Muscle layer of duodenum (tissue), 2 donors: ENCODE data around the gene YTHDC1.
"Not testable (repeated sequence)": the region's sequence is repeated elsewhere in the genome, so short reads cannot be mapped to it uniquely, and the experiment has no call there.

Experiments
- H3K27ac ChIP-seq: one replicate; pipeline ENCODE4 v1.7.0; 2013; ENCODE audit warnings: mild to moderate bottlenecking, low read length
- H3K27me3 ChIP-seq: one replicate; pipeline ENCODE4 v1.7.0; 2013; ENCODE audit warnings: low read depth, mild to moderate bottlenecking, control low read depth, low read length
- H3K36me3 ChIP-seq, 2 donors: one replicate each; pipeline ENCODE4 v1.7.0; 2013; ENCODE audit warnings: low read length in 2 of 2, control low read depth in 1 of 2, mild to moderate bottlenecking in 1 of 2; ENCODE audit not compliant: insufficient read depth in 2 of 2, control insufficient read depth in 1 of 2
- H3K4me1 ChIP-seq, 2 donors: one replicate each; pipeline ENCODE4 v1.7.0; 2013; ENCODE audit warnings: low read length in 2 of 2, mild to moderate bottlenecking in 2 of 2, control low read depth in 1 of 2, moderate library complexity in 1 of 2; ENCODE audit not compliant: insufficient read depth in 2 of 2, control insufficient read depth in 1 of 2
- H3K4me3 ChIP-seq, 2 donors: one replicate each; pipeline ENCODE4 v1.7.0; 2013; ENCODE audit warnings: low read length in 2 of 2, low read depth in 1 of 2, mild to moderate bottlenecking in 1 of 2
- H3K9me3 ChIP-seq, 2 donors: one replicate each; pipeline ENCODE4 v1.7.0; 2013; ENCODE audit warnings: low read length in 2 of 2, control low read depth in 1 of 2, mild to moderate bottlenecking in 1 of 2; ENCODE audit not compliant: control insufficient read depth in 1 of 2
- donor health status: healthy.

Gene YTHDC1

GRCh38 chr4:68287704-68288392 lies 62.0 kb downstream of the YTHDC1 start:
- Histone ChIP-seq H3K27me3 (no peaks in the 10 kb centered on the region), H3K9me3 (no peaks in the 10 kb centered on the region), H3K36me3 (no peaks in the 10 kb centered on the region), H3K4me3 (no peak overlapping the region), H3K4me1 (no peaks in the 10 kb centered on the region), H3K27ac (no peak overlapping the region)

- Histone ChIP-seq H3K4me1 (no peaks in the 10 kb centered on the region), H3K27me3 (no peaks in the 10 kb centered on the region), H3K27ac (no peak overlapping the region), H3K9me3 (no peaks in the 10 kb centered on the region), H3K36me3 (no peaks in the 10 kb centered on the region), H3K4me3 (no peak overlapping the region)
Observed at GRCh38 chr4:68283714-68284113, 66.2 kb downstream of the YTHDC1 start.

GRCh38 chr4:68283095-68283494 lies 66.8 kb downstream of the YTHDC1 start:
- H3K36me3 ChIP-seq: no peaks in the 10 kb centered on the region
- H3K4me3 ChIP-seq: no peak overlapping the region
- no peak overlapping the region for H3K27ac ChIP-seq

GRCh38 chr4:68281796-68282740 lies 67.8 kb downstream of the YTHDC1 start:
- H3K4me3 ChIP-seq, H3K9me3 ChIP-seq, H3K27me3 ChIP-seq, H3K36me3 ChIP-seq, H3K27ac ChIP-seq, H3K4me1 ChIP-seq: not testable (repeated sequence)

More at GRCh38 chr4:68283095-68283494, 66.8 kb downstream of the YTHDC1 start:
- no peaks in the 10 kb centered on the region for H3K4me1 ChIP-seq
- no peaks in the 10 kb centered on the region for H3K9me3 ChIP-seq
- no peaks in the 10 kb centered on the region for H3K27me3 ChIP-seq

GRCh38 chr4:68278029-68278428 lies 71.9 kb downstream of the YTHDC1 start:
- H3K9me3 ChIP-seq: no peaks in the 10 kb centered on the region
- H3K27ac ChIP-seq: no peak overlapping the region
- no peaks in the 10 kb centered on the region for H3K36me3 ChIP-seq
- no peaks in the 10 kb centered on the region for H3K4me1 ChIP-seq
- H3K4me3 ChIP-seq: no peak overlapping the region
- H3K27me3 ChIP-seq: no peaks in the 10 kb centered on the region

- Histone ChIP-seq H3K9me3 (no peaks in the 10 kb centered on the region), H3K36me3 (no peaks in the 10 kb centered on the region), H3K27ac (no peak overlapping the region), H3K4me1 (no peaks in the 10 kb centered on the region), H3K4me3 (no peak overlapping the region), H3K27me3 (no peaks in the 10 kb centered on the region)
Observed at GRCh38 chr4:68277627-68278026, 72.3 kb downstream of the YTHDC1 start.

- no peak overlapping the region for H3K4me3 ChIP-seq
- H3K27me3 ChIP-seq: no peaks in the 10 kb centered on the region
- no peaks in the 10 kb centered on the region for H3K36me3 ChIP-seq
- no peaks in the 10 kb centered on the region for H3K4me1 ChIP-seq
- H3K9me3 ChIP-seq: no peaks in the 10 kb centered on the region
- no peak overlapping the region for H3K27ac ChIP-seq
Observed at GRCh38 chr4:68272860-68273259, 77.0 kb downstream of the YTHDC1 start.

GRCh38 chr4:68272380-68272779 lies 77.5 kb downstream of the YTHDC1 start:
- H3K9me3 ChIP-seq: no peaks in the 10 kb centered on the region
- H3K27me3 ChIP-seq: no peaks in the 10 kb centered on the region
- H3K27ac ChIP-seq: no peak overlapping the region
- no peaks in the 10 kb centered on the region for H3K4me1 ChIP-seq
- H3K36me3 ChIP-seq: no peaks in the 10 kb centered on the region
- H3K4me3 ChIP-seq: peak overlapping the region in 1 of 2 donors; percentile 20

- peak overlapping the region in 1 of 2 donors; percentile 20 for H3K4me3 ChIP-seq
- no peaks in the 10 kb centered on the region for H3K9me3 ChIP-seq
- H3K27me3 ChIP-seq: no peaks in the 10 kb centered on the region
- no peak overlapping the region for H3K27ac ChIP-seq
- no peaks in the 10 kb centered on the region for H3K4me1 ChIP-seq
- no peaks in the 10 kb centered on the region for H3K36me3 ChIP-seq
Observed at GRCh38 chr4:68271851-68272357, 78.0 kb downstream of the YTHDC1 start.

- Histone ChIP-seq H3K4me3 (no peak overlapping the region), H3K36me3 (no peaks in the 10 kb centered on the region), H3K9me3 (no peaks in the 10 kb centered on the region), H3K27me3 (no peaks in the 10 kb centered on the region), H3K4me1 (no peaks in the 10 kb centered on the region), H3K27ac (no peak overlapping the region)
Observed at GRCh38 chr4:68267433-68267944, 82.4 kb downstream of the YTHDC1 start.

- Histone ChIP-seq H3K27ac (no peak overlapping the region), H3K4me3 (no peak overlapping the region), H3K9me3 (no peaks in the 10 kb centered on the region), H3K36me3 (no peaks in the 10 kb centered on the region), H3K27me3 (no peaks in the 10 kb centered on the region), H3K4me1 (no peaks in the 10 kb centered on the region)
Observed at GRCh38 chr4:68264875-68265565, 84.9 kb downstream of the YTHDC1 start.
